ENCODE results near the gene LCE1F.

Gene LCE1F

GRCh38 chr1:152776361-152776760 lies 1.4 kb downstream of the LCE1F start:
- DNase-seq (ENCODE audit: low read depth) = no peak

GRCh38 chr1:152777510-152778137 lies 2.7 kb downstream of the LCE1F start:
- no peak for DNase-seq (ENCODE audit: low read depth)

GRCh38 chr1:152783095-152783494 lies 8.2 kb downstream of the LCE1F start:
- DNase-seq (ENCODE audit: low read depth) = no peak

- no peak for DNase-seq (ENCODE audit: low read depth)
These were observed 11.1 kb downstream of the LCE1F start, which contains the start of gene LCE1E for GRCh38 chr1:152786077-152786476. Gene LCE1E, plus strand, starts transcription at chr1:152786257. Its CDS starts 1,043 bp downstream, at chr1:152787300.

GRCh38 chr1:152795686-152796085 lies 20.7 kb downstream of the LCE1F start:
- DNase-seq (ENCODE audit: low read depth) = no peak

- no peak for DNase-seq (ENCODE audit: low read depth)
These were observed 21.5 kb downstream of the LCE1F start, which contains the start of gene LCE1D for GRCh38 chr1:152796421-152796820. Gene LCE1D, plus strand, starts transcription at chr1:152796721. Its CDS starts 1,074 bp downstream, at chr1:152797795.

- no peak for DNase-seq (ENCODE audit: low read depth)
These were observed 26.4 kb downstream of the LCE1F start for GRCh38 chr1:152801333-152801732.

GRCh38 chr1:152806576-152806975 lies 31.6 kb downstream of the LCE1F start, which contains the start of gene LCE1C:
Gene LCE1C, minus strand, starts transcription at chr1:152806651. Its CDS starts 1,173 bp downstream, at chr1:152805478.
- no peak for DNase-seq (ENCODE audit: low read depth)

GRCh38 chr1:152811050-152811449 lies 36.1 kb downstream of the LCE1F start:
- DNase-seq (ENCODE audit: low read depth) = no peak

GRCh38 chr1:152811671-152812070 lies 36.7 kb downstream of the LCE1F start, which contains the start of gene LCE1B:
Gene LCE1B, plus strand, starts transcription at chr1:152811971. Its CDS starts 476 bp downstream, at chr1:152812447.
- DNase-seq (ENCODE audit: low read depth) = no peak

GRCh38 chr1:152817309-152817708 lies 42.4 kb downstream of the LCE1F start:
- no peak for DNase-seq (ENCODE audit: low read depth)

- no peak for DNase-seq (ENCODE audit: low read depth)
These were observed 48.4 kb downstream of the LCE1F start for GRCh38 chr1:152823294-152823693.

GRCh38 chr1:152824964-152825363 lies 50.0 kb downstream of the LCE1F start:
- no peak for DNase-seq (ENCODE audit: low read depth)

All from stimulated activated CD8-positive, alpha-beta memory T cell treated with anti-CD3 and anti-CD28 coated beads, Interleukin-4, amount 100 ng/mL, for 24 hours (primary cell).